GM18873 (cell line): ENCODE data around the gene GCC2.
"Not testable (repeated sequence)": the region's sequence is repeated elsewhere in the genome, so short reads cannot be mapped to it uniquely, and the experiment has no call there.

Experiments
- ATAC-seq: cut with Tn5 transposase; IDR thresholded peaks from one replicate; pipeline ENCODE4 v1.9.1; 2021; ENCODE audit warnings: mild to moderate bottlenecking, moderate library complexity, moderate number of reproducible peaks; ENCODE audit not compliant: unreplicated experiment, low FRiP score

The GCC2 gene

DNA sequence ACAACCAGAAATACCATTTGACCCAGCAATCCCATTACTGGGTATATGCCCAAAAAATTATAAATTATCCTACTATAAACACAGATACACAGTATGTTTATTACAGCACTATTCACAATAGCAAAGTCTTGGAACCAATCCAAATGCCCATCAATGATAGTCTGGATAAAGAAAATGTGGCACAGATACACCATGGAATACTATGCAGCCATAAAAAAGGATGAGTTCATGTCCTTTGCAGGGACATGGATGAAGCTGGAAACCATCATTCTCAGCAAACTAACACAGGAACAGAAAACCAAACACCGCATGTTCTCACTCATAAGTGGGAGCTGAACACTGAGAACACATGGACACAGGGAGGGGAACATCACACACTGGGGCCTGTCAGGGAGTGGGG, 13.4 kb upstream of the GCC2 start:
- ATAC-seq = not testable (repeated sequence)

DNA sequence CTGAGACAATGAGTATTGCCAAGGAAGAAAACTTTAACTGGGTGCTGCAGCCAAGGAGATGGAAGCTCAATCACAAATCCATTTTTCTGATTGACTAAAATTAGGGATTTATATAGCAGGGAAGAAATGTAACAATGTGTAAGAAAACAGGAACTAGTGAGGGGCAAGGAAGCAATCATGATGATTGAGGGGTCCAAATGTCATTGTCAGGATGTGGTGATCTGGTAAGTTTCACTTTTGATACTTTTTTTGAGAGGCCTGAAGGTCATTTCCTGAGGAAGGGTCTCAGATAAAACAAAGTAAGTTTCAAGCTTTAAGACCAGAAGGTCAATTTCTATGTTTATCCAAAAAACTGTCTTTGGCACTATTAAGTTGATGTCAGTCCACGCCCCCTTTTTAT, 12.0 kb upstream of the GCC2 start:
- no peak for ATAC-seq

DNA sequence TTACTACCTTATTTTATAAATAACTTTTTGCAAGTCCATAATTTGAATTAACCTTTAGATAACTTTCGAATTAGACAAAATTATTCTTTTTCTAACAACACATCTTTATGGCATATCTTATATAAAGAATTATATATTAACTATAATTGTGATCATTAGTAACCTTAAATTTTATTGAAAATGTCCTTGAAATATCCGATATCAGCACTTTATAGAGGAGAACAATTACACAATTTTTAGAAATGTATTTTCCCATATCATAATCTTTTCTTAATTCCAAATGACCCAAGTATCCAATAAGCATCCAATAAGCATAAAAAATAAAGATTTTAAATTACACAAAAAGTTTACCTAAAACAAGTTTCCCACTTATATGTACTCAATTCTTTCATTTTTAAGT, 7.3 kb upstream of the GCC2 start:
- ATAC-seq = no peak

DNA sequence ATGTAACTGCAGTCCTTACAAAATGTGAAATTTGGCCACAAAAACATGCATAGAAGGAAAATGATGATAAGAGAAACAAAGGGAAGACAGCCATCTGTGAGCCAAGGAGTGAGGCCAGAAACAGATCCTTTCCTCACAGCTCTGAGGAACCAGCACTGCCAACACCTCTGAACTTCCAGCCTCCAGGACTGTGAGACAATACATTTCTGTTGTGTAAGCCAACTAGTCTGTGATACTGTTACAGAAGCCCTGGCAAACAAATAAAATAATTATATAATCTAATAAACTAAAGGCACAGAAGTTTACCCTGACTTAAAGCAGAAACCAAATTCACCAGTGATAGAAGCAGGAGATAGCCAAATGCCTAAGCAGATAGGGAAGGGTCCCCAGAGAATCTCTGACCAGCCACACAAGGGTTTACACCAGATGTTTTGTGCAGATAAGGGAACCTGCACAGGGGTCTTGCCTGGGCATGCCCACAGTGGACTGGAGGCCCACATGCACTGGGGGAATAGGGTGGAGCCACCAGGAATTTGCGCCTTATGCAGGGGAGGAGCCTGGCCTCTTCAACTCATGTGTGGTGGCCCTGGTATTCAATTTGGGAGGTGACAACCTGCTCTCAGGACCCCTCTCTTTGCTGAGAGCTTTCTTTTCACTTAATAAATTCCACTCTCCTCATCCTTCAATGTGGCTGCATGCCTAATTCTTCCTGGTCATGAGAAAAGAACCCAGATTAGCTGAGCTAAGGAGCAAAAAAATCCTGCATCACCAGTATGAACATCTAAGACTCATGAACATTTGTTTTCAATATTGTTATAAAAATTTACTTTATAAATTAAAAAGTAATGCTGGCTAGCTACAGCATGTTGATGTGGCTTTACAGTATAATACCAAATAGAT, 3.8 kb upstream of the GCC2 start:
- ATAC-seq = no peak

DNA sequence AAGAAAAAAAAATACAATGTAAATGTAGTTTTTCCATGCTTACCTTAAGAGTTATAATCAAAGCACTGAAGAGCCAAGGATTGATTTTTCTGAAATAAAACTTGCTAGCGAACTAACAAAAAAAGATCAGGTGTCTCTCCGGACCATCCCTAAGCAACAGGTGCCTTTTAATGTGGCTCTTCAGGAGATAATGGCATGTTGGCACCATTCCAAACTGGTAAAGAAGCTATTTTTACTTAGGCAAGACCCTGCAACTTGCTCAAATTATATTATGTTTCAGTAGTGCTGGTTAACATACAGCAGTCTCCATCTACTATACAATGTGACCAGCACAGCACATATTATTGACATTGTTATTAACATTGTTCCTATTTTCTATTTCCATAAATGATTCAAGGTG, 2.3 kb upstream of the GCC2 start:
- no peak for ATAC-seq

DNA sequence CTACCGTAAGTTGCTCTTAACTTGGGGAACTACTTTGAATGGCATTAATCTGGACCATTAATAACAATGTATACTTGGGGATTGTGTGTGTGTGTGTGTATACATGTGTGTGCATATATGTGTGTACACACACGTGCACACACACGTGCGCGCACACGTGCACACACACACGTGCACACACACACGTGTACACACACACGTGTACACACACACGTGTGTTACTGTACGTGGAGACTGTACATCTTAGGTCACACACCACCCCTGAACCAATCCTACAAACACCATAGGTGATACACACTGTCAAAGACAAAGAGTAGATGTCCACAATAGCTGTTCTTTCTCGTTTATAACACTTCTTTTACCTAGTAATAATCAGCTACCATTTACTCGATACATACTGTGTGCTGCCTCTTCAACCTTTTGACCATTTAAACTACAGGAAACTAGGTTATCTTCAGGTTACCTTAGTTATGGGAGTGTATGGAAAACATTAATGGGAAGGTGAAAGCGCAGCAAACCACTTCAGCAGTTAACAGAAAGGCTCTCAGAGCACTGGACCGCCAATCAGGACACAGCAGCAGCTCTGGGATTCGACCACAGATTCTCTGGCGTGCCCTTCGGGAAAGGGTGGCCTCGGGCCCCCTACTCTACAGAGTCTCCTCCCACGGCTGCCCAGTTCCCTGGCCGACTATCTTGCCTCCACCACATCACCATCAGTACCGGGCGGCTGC, 894 bp upstream of the GCC2 start:
- ATAC-seq = no peak

DNA sequence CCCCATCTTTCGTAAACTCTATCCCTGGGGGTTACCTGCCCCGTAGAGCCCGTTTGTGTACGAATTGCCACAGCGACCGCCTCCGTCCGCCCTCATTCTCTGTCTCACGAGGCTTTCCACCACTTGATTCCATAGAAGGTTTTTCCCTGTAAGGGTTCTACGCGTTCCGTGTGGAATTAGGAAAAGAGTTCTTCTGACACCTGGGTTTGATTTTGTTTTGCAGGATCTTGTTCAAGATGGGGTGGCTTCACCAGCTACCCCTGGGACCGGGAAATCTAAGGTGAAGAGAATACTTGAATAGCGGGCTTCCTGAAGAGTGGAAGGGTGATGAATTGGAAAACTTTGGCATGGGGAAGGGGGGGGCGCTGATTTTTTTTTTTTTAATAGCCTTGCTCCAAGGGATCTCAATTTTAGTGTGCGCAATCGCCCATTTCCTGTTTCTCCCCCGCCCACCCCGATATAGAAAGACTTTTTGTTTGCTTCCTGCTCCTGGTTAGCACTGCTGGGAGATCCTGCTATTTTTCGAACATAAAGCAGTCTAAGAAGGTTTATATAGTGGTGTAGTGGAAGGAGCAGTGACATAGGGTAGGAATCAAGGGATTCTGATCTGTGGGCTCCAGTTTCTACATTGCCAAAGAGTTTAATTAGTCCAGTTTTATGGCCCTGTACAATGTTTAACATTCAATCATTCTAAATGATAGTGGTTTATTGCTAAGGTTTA, 564 bp downstream of the GCC2 start:
- peak; percentile 34 for ATAC-seq

DNA sequence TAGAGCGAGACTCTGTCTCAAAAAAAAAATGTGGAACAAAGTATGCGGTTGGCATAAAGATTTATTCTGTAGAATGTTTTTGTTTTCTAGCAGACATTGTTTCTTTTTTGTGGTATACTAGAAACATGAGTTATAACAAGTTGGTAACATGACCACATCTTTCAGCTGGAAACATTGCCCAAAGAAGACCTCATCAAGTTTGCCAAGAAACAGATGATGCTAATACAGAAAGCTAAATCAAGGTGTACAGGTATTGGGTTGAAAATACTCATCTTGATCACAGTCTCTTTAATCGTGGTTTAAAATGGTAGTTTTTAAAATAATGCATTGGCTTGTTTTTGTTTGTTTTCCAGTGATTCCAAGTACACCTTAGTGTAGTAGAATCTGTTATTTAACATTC, 1.9 kb downstream of the GCC2 start:
- ATAC-seq = no peak

DNA sequence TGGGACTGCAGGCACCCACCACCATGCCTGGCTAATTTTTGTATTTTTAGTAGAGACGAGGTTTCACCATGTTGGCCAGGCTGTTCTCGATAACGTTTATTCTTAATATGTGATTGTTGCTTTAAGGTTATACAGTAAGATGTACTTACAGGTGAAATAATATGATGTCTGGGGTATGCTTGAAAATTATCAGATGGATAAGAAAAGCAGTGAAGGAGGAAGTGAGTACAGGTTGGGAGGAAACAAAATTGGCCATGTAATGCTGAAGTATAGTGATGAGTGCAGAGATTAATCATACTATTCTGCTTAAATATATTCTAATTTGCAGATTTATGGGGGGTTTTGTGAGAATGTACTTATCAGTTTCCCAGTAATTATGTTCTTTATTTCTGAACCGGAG, 3.0 kb downstream of the GCC2 start:
- no peak for ATAC-seq

DNA sequence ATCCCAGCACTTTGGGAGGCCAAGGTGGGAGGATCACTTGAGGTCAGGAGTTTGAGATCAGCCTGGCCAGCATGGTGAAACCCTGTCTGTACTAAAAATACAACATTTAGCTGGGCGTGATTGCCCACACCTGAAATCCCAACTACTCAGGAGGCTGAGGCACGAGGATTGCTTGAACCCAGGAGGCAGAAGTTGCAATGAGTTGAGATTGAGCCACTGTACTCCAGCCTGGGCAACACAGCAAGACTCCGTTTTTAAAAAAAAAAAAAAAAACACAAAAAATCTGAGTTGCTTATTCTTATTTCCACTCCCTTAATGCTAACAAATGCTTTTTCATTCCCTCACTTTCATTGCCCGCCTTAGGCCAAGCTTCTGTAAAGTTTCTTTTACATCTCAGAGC, 4.5 kb downstream of the GCC2 start:
- not testable (repeated sequence) for ATAC-seq

DNA sequence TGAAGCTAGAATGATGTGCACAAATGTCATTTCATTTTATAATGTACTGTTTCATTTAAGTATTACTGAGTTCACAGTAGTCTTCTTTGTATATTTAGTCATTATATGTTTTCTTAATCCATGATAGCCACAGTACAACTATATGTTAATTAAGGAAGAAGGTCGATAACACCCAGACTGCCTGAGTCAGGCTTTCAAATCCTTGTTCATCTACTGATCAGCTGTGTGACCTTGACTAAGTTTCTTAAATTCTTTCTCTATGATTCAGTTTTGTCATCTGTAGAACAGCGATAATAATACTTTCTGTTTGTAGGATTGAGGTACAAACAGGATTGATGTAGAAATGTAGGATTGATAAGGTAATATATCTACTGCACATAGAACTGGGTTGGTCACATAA, 5.4 kb downstream of the GCC2 start:
- no peak for ATAC-seq

DNA sequence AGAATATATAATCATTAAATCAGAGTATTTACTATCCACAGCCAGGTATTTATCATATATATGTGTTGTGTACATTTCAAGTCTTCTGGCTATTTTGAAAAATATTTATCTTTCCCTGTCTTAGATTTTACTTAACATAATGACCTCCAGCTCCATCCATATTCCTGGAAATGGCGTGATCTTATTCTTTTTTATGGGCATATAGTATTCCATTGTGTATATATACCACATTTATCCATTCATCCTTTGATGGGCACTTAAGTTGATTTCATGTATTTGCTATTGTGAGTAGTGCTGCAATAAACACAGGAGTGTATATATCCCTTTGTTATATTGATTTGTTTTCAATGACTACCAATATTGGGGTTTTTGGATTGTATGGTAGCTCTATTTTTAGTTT, 6.6 kb downstream of the GCC2 start:
- ATAC-seq = no peak

DNA sequence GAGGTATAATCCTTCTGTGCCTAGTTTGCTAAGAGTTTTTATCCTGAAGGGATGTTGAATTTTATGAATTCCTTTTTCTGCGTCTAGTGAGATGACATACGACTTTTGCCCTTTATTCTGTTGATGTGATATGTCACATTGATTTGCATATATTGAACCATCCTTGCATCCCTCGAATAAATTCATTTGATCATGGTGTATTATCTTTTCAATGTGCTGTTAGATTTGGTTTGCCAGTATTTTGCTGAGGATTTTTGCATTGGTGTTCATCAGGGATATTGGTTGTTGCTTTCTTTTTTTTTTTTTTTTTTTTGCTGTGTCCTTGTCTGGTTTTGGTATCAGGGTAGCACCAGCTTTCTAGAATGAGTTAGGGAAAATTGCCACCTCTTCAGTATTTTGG, 9.1 kb downstream of the GCC2 start:
- ATAC-seq = no peak

DNA sequence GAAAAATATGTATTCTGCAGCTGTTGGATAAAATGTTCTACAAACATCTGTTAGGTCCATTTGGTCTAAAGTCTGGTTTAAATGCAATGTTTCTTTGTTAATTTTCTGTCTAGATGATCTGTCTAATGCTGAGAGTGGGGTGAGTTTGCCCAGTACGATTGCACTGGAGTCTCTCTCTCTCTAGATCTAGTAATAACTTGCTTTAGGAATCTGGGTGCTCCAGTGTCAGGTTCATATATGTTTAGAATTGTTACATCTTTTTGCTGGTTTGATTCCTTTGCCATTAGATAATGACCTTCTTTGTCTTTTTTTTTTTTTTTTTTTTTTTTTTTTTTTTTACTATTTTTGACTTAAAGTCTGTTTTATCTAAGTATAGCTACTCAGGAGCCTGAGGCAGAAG, 10.4 kb downstream of the GCC2 start:
- no peak for ATAC-seq

DNA sequence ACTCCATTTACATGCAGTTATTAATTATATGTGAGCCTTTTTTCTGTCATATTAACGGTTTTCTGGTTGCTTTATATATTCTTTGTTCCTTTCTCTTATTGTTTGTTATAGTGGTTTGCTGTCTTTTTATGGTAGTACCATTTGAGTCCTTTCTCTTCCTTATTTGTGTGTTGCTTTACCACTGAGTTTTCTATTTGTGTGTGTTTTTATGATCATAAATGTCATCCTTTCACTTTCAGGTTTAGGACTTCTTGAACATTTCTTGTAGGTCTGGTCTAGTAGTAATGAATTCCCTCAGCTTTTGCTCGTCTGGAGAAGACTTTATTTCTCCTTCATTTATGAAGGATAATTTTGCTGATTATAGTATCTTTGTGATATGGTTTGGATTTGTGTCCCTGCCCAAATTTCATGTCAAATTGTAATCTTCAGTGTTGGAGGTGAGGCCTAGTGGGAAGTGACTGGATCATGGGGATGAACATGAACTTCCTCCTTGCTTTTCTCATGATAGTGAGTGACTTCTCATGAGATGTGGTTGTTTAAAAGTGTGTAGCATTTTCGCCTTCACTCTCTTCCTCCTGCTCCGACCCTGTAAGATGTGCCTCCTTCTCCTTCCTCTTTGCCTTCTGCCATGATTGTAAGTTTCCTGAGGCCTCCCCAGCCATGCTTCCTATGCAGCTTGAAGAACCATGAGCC, 11.5 kb downstream of the GCC2 start:
- ATAC-seq = peak; percentile 56

DNA sequence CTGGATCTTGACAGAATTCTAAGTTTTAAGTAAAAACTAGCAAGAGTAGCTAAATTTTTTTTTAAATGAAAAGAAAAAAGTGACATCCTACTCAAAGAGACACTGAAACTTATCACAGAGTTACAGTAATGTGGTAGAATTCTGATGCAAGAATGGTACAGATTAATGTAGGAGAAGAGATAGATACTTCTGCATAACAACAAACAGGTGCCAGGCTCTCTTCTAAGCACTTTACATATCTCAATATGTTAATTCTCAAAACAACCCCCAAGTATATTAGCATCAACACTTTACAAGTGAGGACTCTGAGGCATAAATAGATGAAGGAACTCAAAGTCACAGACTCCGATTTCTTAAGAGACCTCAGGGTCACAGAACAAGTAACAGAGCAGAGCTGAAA, 28.1 kb downstream of the GCC2 start:
- no peak for ATAC-seq

DNA sequence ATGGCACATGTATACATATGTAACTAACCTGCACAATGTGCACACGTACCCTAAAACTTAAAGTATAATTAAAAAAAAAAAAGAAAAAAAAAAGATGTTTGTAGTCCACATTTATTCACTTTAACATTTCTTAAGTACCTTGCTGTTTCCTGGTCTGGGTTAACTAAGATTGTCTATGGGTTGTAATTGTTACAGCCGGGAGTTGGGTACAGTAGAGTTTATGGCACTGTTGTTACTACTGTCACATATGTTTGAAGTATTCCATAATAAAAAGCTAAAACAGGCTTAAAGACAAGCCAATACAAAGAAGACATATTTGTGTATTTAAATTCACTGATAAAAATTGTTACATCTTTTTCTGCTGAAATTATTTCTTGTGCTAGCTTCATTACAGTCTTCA, 36.2 kb downstream of the GCC2 start:
- ATAC-seq = no peak

DNA sequence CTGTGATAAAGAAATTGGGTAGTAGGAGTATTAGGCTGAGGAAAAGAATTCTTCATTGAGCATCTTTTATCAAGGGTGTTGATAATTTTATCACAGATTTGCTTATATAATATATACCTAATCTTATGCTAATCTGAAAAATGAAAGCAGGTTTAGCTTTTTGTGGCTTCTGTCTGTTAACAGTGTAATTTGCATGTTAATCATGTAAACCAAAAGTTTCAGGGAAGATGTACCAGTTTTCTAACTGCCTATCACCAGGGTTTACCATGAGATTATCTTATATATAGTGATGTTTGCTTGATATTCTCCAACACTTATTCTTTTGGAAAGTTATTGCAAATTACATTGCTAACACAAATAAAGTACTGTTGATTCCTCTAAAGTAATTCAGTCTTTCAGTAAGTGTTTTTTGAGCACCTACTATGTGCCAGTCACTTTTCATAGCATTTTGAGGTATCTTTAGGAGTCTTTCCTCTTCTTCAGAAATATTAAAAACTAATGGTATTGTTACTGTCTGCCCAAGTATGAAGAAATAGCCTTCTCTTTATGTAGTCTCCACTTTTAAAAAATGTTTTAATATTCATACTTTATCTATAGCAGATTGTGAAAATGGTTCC, 41.6 kb downstream of the GCC2 start:
- no peak for ATAC-seq

DNA sequence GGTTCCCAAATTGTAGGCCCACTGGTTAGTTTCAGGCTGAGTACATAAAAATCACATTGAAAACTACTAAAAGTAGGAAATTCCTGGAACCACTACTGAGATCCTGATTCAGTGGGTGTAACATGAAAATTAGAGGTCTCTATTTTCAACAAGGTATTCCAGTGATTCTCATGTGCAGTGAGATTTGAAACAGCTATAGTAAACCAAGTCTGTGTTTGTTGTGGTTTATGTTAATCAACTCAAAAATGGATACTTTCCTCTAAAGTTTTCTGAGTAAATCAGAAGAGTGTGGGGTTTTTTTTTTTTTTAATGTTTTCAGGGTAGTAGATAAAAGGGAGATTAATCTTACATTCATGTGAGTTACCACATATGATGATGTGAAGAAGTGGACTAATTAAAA, 42.8 kb downstream of the GCC2 start:
- no peak for ATAC-seq

DNA sequence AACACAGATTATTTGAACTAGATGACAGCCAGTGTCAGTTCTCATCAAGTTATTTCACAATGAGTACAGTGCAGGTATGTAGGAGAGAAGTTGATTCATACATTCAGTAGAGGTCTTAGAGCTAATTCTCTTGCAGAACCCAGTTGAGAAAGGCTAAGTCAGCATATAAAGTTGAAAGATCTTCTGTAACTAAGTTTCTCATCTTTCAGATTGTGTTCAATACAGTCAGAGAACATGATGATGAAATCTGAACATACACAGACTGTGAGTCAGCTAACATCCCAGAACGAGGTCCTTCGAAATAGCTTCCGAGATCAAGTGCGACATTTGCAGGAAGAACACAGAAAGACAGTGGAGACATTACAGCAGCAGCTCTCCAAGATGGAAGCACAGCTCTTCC, 43.4 kb downstream of the GCC2 start:
- no peak for ATAC-seq
